K562 (cell line): ENCODE data around the gene SPRED2. TPM values are rescaled to one million over a fixed set of nuclear protein-coding genes. Genes with fewer than 3 reads are reported as not detected.

Experiments used
- FOXP1 ChIP-seq: sonication (generic); formaldehyde crosslinking; IDR thresholded peaks from 2 replicates; pipeline ENCODE4 v1.8.0; 2022; ENCODE audit warnings: mild to moderate bottlenecking, missing genetic modification reagents
- GABPB1 ChIP-seq: sonication (generic); formaldehyde crosslinking; IDR thresholded peaks from 2 replicates; pipeline ENCODE4 v1.8.0; 2022; ENCODE audit warnings: mild to moderate bottlenecking, missing genetic modification reagents
- POLR2A ChIP-seq: fragments of 450-650 bp; conservative IDR thresholded peaks from 2 replicates; pipeline ENCODE4 v1.6.1; 2016
- RERE ChIP-seq: sonication (generic); formaldehyde crosslinking; IDR thresholded peaks from 2 replicates; pipeline ENCODE4 v1.8.0; 2023; ENCODE audit warnings: missing genetic modification reagents, mild to moderate bottlenecking, borderline replicate concordance
- RHOXF2B ChIP-seq: fragments of 250-450 bp; sonication (Bioruptor Pico); conservative IDR thresholded peaks from 2 replicates; pipeline ENCODE4 v1.5.1; 2021
- SETDB1 ChIP-seq: IDR thresholded peaks from one replicate; pipeline ENCODE4 v1.6.1; 2012; ENCODE audit warnings: low read length, control low read depth, inconsistent platforms
- polyA plus RNA-seq, 8 experiments: library from polyadenylated mRNA; depleted of rRNA in 4 of 8; stranded (reverse) in 5 of 8; unstranded in 3 of 8; fragments of >200 nt; fragmentation: Nextera tagmentation in 2 of 8; fragmentation: Illumina TruSeq in 1 of 8; extraction: Ambion mirVana in 2 of 8; extraction: Trizol in 1 of 8; gene quantifications; 2 replicates each; pipeline versions ENCODE4 v1.2.1 to v1.2.3, GENCODE V29; 2011 to 2014; ENCODE audit warnings: inconsistent platforms in 1 of 8, missing spikeins in 1 of 8
- total RNA-seq, 7 experiments: library from RNA; depleted of rRNA in 6 of 7; stranded (reverse); fragments of >200 nt in 6 of 7; fragmentation: Illumina TruSeq in 2 of 7; extraction: Trizol in 2 of 7; gene quantifications; 2 replicates each; pipeline versions ENCODE4 v1.2.1 to v1.2.3, GENCODE V29; 2011 to 2021; ENCODE audit warnings: low replicate concordance in 1 of 7

SPRED2 gene
- total and polyA plus RNA-seq, 9 of the 15 experiments (the other 6 are each of a cell fraction or from before 2014, with no cell fraction given), result 4.6 to 50.8 (median 14.1) TPM

GRCh38 chr2:65357959-65358294 is 74.5 kb downstream of the SPRED2 start (continued):
- no peak for TF ChIP-seq RERE (CRISPR knock-in tag)
- TF ChIP-seq FOXP1 (CRISPR knock-in tag), result no peak
- TF ChIP-seq SETDB1, result no peak
- TF ChIP-seq RHOXF2B (CRISPR knock-in tag), result no peak
- TF ChIP-seq POLR2A, result no peak
- no peak for TF ChIP-seq GABPB1 (CRISPR knock-in tag)
